Prostate gland (tissue), 2 donors: Measurements from ENCODE around the gene PRSS56.

Source experiments
- POLR2AphosphoS5 ChIP-seq: sonication (generic); formaldehyde crosslinking; IDR thresholded peaks from one replicate; pipeline ENCODE4 v1.6.1; 2017; ENCODE audit warnings: antibody characterized with exemption
- TF ChIP-seq, protein P1 (sequence below), 4 experiments: fragments of 200-600 bp in 2 of 4; fragments of 450-650 bp in 2 of 4; sonication (generic) in 2 of 4; IDR thresholded peaks; 1 replicate in 3 of 4; 2 replicates in 1 of 4; pipeline ENCODE4 v1.5.1; 2016 to 2019; ENCODE audit warnings: antibody characterized with exemption in 4 of 4, mild to moderate bottlenecking in 2 of 4, moderate library complexity in 2 of 4

DNA sequence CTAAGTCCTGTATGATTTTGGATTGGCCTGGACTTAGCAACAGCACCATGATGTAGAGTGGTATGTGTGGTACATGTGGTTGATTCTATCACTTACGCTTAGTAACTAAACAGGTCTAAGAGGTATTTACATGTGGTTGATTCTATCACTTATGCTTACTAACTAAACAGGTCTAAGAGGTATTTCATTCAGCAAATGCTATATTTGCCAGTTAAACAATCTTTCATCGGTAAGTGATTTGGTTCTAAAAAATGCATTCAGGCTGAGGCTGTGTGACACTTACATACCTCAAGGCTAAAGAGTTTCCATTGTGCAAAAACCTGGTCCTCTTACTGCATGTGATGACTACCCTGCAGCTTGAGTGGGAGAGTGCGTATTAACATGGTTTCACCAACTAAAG lies 43.4 kb downstream of the PRSS56 start:
- TF ChIP-seq, protein P1, sequence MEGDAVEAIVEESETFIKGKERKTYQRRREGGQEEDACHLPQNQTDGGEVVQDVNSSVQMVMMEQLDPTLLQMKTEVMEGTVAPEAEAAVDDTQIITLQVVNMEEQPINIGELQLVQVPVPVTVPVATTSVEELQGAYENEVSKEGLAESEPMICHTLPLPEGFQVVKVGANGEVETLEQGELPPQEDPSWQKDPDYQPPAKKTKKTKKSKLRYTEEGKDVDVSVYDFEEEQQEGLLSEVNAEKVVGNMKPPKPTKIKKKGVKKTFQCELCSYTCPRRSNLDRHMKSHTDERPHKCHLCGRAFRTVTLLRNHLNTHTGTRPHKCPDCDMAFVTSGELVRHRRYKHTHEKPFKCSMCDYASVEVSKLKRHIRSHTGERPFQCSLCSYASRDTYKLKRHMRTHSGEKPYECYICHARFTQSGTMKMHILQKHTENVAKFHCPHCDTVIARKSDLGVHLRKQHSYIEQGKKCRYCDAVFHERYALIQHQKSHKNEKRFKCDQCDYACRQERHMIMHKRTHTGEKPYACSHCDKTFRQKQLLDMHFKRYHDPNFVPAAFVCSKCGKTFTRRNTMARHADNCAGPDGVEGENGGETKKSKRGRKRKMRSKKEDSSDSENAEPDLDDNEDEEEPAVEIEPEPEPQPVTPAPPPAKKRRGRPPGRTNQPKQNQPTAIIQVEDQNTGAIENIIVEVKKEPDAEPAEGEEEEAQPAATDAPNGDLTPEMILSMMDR (IDR thresholded peaks at IDR 0.05) = no peak
- no peak for TF ChIP-seq POLR2AphosphoS5
